Endothelial cell of umbilical vein (primary cell): Measurements from ENCODE around the gene SCYGR1.

ENCODE experiments used
- TF ChIP-seq, protein P1 (sequence below), 2 donors: IDR thresholded peaks; 1 replicate in 1 of 2; 2 replicates in 1 of 2; pipeline ENCODE4 v1.5.1; 2011; ENCODE audit warnings: low read length in 2 of 2, mild to moderate bottlenecking in 2 of 2, moderate library complexity in 2 of 2, control low read depth in 1 of 2, inconsistent platforms in 1 of 2, low read depth in 1 of 2; ENCODE audit not compliant: insufficient read depth in 1 of 2; ENCODE audit errors: extremely low read depth in 1 of 2
- TF ChIP-seq, protein P2 (sequence below): IDR thresholded peaks from 2 replicates; pipeline ENCODE4 v1.6.1; 2011; ENCODE audit not compliant: insufficient read depth, insufficient read length

DNA sequence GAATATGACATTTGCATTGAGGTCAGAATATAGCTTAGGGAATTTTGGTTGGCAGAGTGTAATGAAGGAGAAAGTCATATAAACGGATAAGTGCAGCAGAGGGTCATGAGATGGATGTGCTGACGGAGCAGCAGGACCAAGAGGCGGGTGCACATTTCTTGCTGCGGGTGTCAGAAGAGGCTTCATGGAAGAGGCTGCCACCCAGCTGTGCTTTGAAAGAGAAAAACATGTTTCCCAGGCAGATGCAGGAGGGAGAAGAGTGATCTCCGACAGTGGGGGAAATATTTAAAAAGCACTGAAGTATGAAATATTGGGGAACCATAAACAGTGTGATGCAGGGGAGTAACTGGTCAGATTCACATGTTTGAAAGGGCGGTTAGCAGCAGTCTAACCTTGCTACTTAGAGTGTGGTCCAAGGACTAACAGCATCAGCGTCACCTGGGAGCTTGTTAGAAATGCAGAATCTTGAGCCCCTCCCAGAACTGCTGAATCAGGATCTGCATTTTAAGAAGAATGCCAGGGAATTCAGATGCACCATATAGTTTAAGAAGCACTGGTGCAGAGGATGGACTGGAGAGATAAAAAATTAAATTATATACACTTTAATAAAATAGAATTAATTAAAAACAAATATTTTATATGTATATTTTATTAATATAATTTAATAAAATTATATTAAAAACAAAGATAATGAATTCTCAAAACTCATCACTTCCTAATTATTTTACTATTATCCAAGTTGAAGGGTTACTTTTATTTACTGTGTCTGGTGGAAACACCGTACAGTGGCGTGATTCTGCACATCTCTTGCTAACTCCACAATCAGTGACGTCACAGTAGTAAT lies 36.1 kb upstream of the SCYGR1 start:
- TF ChIP-seq, protein P1, sequence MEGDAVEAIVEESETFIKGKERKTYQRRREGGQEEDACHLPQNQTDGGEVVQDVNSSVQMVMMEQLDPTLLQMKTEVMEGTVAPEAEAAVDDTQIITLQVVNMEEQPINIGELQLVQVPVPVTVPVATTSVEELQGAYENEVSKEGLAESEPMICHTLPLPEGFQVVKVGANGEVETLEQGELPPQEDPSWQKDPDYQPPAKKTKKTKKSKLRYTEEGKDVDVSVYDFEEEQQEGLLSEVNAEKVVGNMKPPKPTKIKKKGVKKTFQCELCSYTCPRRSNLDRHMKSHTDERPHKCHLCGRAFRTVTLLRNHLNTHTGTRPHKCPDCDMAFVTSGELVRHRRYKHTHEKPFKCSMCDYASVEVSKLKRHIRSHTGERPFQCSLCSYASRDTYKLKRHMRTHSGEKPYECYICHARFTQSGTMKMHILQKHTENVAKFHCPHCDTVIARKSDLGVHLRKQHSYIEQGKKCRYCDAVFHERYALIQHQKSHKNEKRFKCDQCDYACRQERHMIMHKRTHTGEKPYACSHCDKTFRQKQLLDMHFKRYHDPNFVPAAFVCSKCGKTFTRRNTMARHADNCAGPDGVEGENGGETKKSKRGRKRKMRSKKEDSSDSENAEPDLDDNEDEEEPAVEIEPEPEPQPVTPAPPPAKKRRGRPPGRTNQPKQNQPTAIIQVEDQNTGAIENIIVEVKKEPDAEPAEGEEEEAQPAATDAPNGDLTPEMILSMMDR (IDR thresholded peaks at IDR 0.05; ENCODE audit: extremely low read depth in 1 of 2, insufficient read depth in 1 of 2, low read depth in 1 of 2, low read length in 2 of 2), result no peak
- TF ChIP-seq, protein P2, sequence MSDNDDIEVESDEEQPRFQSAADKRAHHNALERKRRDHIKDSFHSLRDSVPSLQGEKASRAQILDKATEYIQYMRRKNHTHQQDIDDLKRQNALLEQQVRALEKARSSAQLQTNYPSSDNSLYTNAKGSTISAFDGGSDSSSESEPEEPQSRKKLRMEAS, result no peak
